ENCODE results near the gene GRM5. TPM values are rescaled to one million over a fixed set of nuclear protein-coding genes. Genes with fewer than 3 reads are reported as not detected.

GRM5 gene
- total RNA-seq, 1 donor from 2014 or later = 0.49 TPM

DNA sequence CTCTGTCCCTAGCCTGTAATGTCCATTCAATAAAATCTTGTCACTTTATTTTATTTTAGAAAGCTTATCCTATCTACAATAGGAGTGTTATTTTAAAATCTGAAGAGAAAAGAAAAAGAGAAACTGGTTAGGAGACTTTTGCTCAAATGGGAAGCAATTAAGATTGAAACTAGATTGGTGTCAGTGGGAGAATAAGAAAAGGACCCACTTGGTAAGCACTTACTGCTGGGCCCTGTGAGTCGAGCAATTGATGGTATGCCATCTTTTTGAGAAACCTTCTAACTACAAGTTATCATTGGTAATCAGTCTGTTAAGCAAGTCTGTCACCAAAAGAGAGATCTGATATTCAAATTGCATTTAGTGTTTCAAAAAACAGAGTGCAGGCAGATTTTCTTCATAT lies 258.4 kb downstream of the GRM5 start:
- Mint-ChIP-seq H3K36me3 (ENCODE audit: low read depth) (no peaks in the 10 kb centered on the region), H3K27me3 (ENCODE audit: low read depth) (no peaks in the 10 kb centered on the region), H3K27ac (ENCODE audit: unreplicated experiment) (no peak overlapping the region), H3K9me3 (no peaks in the 10 kb centered on the region), H3K4me1 (no peaks in the 10 kb centered on the region), H3K4me3 (no peak overlapping the region)
- no peak for DNase-seq (ENCODE audit: low read depth, low spot score)
- TF ChIP-seq, protein P1, sequence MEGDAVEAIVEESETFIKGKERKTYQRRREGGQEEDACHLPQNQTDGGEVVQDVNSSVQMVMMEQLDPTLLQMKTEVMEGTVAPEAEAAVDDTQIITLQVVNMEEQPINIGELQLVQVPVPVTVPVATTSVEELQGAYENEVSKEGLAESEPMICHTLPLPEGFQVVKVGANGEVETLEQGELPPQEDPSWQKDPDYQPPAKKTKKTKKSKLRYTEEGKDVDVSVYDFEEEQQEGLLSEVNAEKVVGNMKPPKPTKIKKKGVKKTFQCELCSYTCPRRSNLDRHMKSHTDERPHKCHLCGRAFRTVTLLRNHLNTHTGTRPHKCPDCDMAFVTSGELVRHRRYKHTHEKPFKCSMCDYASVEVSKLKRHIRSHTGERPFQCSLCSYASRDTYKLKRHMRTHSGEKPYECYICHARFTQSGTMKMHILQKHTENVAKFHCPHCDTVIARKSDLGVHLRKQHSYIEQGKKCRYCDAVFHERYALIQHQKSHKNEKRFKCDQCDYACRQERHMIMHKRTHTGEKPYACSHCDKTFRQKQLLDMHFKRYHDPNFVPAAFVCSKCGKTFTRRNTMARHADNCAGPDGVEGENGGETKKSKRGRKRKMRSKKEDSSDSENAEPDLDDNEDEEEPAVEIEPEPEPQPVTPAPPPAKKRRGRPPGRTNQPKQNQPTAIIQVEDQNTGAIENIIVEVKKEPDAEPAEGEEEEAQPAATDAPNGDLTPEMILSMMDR (conservative IDR thresholded peaks at IDR 0.05) = no peak

- H3K36me3 Mint-ChIP-seq (ENCODE audit: low read depth) = no peaks in the 10 kb centered on the region
- peaks cover 7% of the 10 kb centered on the region for H3K4me1 Mint-ChIP-seq
- no peak overlapping the region for H3K27ac Mint-ChIP-seq (ENCODE audit: unreplicated experiment)
- H3K4me3 Mint-ChIP-seq = no peak overlapping the region
- H3K27me3 Mint-ChIP-seq (ENCODE audit: low read depth) = no peaks in the 10 kb centered on the region
- no peaks in the 10 kb centered on the region for H3K9me3 Mint-ChIP-seq
- TF ChIP-seq, protein P1 (conservative IDR thresholded peaks at IDR 0.05) = no peak
- no peak for DNase-seq (ENCODE audit: low read depth, low spot score)
Observed at GRCh38 chr11:88806410-88806809, 259.4 kb downstream of the GRM5 start.

GRCh38 chr11:88801484-88802123 lies 264.2 kb downstream of the GRM5 start:
- DNase-seq (ENCODE audit: low read depth, low spot score) = no peak
- Mint-ChIP-seq H3K9me3 (no peaks in the 10 kb centered on the region), H3K4me3 (no peak overlapping the region), H3K27me3 (ENCODE audit: low read depth) (no peaks in the 10 kb centered on the region), H3K36me3 (ENCODE audit: low read depth) (no peaks in the 10 kb centered on the region), H3K4me1 (peaks cover 22% of the 10 kb centered on the region), H3K27ac (ENCODE audit: unreplicated experiment) (no peak overlapping the region)
- TF ChIP-seq, protein P1 (conservative IDR thresholded peaks at IDR 0.05) = no peak

DNA sequence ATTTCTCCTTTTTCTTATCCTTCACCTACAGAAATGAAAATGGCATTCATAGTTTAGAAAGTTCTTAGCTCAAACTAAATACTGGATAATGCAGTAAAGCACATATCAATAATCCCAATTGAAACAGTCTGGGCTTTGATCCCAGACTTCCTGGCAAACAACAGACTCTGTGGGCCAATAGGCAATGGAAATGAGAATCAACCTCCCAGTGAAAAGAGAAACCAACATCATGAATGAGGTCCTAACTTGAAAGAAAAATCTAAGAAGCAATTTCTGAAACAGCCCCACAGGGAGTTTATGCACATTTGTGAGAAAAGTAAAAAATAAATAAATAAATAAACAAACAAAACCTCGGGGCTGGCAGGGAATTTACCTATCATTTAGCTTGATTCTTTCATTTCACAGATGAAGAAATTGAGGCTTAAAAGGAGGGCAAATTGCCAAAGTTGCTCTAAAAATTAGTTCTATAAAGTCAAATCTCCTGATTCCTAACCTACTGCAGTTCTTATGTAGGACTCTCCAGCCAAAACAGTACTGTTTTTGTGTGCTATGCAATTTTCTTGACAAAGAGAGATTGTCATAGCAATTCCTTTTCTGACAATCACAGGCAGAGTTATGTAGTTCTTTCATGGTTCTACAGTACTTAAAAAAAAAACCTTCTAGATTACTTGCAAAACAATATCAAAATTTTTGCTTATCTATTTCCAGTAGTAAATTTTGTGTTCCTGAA lies 265.8 kb downstream of the GRM5 start:
- DNase-seq (ENCODE audit: low read depth, low spot score) = no peak
- TF ChIP-seq, protein P1 (conservative IDR thresholded peaks at IDR 0.05) = no peak
- H3K27ac Mint-ChIP-seq (ENCODE audit: unreplicated experiment) = peak overlapping the region; percentile 78
- H3K27me3 Mint-ChIP-seq (ENCODE audit: low read depth) = no peaks in the 10 kb centered on the region
- peaks cover 22% of the 10 kb centered on the region for H3K4me1 Mint-ChIP-seq
- no peaks in the 10 kb centered on the region for H3K9me3 Mint-ChIP-seq
- no peak overlapping the region for H3K4me3 Mint-ChIP-seq
- H3K36me3 Mint-ChIP-seq (ENCODE audit: low read depth) = no peaks in the 10 kb centered on the region

DNA sequence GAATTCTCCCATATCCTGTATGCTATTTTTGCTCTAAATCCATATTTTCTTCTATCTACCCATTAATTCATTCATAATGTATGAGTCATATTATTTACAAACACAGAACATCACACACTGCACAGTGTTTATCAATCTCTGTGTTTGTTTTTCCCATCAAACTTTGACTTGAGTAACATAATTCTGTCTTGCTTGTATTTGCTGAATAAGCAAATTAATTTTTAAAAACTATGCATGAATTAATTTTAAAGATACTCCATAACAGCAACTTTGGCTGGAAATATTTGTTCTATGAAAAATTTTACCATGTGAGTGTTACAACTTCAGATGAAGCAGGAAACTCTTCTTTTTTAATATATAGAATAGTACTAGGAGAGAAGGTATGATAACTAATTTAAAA lies 275.6 kb downstream of the GRM5 start:
- Mint-ChIP-seq H3K27ac (ENCODE audit: unreplicated experiment) (no peak overlapping the region), H3K36me3 (ENCODE audit: low read depth) (no peaks in the 10 kb centered on the region), H3K9me3 (no peaks in the 10 kb centered on the region), H3K4me3 (no peak overlapping the region), H3K27me3 (ENCODE audit: low read depth) (peaks cover 8% of the 10 kb centered on the region), H3K4me1 (peaks cover 6% of the 10 kb centered on the region)
- TF ChIP-seq, protein P1 (conservative IDR thresholded peaks at IDR 0.05) = no peak
- no peak for DNase-seq (ENCODE audit: low read depth, low spot score)
